ENCODE data around the gene RFLNA.
"Not testable (repeated sequence)": the region's sequence is repeated elsewhere in the genome, so short reads cannot be mapped to it uniquely, and the experiment has no call there.

RFLNA gene

DNA sequence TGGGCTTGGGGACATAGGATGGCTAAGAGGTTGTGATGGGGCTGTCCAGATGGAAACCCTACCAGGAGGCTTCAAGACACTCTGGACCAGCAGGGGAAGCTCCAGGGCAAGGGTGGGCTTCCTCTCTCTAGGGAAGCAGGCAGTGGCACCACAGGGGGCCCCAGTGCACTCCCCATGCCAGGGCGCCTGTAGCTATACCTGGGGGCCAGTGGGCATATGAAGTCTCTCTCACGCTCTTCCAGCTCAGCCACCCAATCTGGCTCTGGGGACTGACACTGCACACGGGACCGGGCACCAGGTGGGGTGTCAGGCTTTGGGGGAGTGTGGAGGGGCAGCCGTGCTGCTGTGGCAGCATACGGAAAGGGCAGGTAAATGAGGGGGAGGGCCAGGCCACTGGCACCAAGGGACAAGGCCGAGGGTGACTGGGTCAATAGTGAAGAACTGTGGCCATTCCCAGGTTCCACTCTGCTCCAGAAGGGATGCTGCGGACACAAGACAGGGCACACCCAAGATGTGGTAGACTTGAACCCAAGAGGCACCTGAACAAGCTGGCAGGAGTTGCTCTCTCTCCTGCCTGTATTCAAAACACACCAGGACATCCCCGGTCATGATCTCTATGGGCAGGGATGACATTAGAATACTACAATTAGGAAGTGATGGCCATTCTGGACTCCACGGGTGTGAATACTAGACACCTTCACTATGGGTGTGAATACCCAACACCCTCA is 27.5 kb downstream of the RFLNA start:
- no peak overlapping the region for H3K27ac ChIP-seq
- TF ChIP-seq, protein P1, sequence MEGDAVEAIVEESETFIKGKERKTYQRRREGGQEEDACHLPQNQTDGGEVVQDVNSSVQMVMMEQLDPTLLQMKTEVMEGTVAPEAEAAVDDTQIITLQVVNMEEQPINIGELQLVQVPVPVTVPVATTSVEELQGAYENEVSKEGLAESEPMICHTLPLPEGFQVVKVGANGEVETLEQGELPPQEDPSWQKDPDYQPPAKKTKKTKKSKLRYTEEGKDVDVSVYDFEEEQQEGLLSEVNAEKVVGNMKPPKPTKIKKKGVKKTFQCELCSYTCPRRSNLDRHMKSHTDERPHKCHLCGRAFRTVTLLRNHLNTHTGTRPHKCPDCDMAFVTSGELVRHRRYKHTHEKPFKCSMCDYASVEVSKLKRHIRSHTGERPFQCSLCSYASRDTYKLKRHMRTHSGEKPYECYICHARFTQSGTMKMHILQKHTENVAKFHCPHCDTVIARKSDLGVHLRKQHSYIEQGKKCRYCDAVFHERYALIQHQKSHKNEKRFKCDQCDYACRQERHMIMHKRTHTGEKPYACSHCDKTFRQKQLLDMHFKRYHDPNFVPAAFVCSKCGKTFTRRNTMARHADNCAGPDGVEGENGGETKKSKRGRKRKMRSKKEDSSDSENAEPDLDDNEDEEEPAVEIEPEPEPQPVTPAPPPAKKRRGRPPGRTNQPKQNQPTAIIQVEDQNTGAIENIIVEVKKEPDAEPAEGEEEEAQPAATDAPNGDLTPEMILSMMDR (conservative IDR thresholded peaks at IDR 0.05): no peak
- TF ChIP-seq ZFX (IDR thresholded peaks at IDR 0.05): no peak

DNA sequence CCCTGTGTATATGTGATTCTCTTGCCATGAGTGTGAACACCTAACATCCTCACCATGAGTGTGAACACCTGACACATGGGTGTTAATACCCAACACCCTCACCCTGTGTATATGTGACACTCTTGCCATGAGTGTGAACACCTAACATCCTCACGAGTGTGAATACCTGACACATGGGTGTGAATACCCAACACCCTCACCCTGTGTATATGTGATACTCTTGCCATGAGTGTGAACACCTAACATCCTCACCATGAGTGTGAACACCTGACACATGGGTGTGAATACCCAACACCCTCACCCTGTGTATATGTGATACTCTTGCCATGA is 28.1 kb downstream of the RFLNA start:
- H3K27ac ChIP-seq: not testable (repeated sequence)

DNA sequence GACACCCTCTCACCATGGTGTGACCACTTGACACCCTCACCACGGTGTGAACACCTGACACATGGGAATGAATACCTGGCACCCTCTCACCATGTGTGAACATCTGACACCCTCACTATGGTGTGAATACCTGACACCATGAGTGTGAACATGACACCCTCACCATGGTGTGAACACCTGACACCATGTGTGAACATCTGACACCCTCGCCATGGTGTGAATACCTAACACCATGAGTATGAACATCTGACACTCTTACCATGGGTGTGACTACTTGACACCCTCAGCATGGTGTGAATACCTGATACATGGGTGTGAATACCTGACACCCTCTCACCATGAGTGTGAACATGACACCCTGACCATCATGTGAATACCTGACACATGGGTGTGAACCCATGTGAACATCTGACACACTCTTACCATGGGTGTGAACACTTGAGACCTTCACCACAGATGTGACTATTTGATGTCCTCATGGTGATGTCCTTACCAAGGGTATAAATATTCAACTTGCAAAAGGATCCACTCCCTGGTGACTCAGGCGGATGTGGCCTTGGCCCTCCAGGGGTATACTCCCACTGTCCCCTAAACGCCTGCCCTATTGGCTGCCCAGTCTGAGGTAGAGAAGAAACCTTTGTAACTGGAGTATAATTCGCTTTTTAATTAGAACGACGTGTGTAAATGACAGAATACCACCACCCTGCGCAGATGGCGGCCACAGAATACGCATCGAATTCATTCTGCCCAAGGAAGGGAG is 29.1 kb downstream of the RFLNA start:
- H3K27ac ChIP-seq: no peak overlapping the region
- TF ChIP-seq, protein P1 (conservative IDR thresholded peaks at IDR 0.05): no peak
- no peak for TF ChIP-seq ZFX (IDR thresholded peaks at IDR 0.05)

DNA sequence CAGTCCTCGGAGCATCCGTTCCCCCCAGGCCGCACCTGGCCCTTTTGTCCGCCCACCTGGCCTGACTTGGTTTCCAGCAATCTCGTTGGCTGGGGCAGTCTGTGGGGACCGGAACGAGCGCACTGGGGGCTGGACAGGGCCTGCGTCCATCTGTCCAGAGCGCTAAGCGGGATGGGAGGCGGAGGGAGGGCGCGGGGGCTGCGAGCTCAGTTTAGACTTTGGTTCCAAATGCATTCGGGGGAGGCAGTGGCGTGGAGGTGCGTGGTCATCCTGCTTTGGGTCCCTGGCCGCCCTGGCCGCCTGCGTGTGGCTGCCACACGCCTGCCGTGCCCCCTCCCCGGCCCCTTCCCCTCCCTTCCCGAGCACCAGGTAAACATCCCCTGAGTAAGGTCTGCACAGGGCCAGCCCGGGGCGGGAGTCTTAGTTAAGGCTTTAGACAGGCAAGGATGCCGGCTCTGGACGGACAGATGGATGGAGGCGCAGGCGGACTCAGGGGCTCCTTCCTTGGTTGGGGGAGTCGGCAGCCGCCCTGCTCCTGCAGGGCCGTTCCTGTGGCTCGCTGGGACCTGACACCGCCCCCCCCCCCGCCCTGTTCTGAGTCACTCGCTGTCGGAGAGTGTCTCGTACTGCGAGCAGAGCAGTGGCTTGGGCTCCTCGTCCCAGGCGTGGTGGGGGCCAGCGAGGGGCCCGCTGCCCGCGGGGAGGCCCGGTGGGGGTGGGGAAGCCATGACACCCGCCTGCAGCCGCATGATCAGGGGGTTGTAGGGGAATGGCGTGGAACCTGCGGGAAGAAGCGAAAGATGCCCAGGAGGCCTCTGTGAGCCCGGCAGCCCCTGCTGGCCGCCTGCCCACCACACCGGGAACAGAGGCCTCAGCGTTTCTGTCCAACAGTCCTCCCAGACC is 30.2 kb downstream of the RFLNA start:
- no peak overlapping the region for H3K27ac ChIP-seq
- TF ChIP-seq, protein P1 (conservative IDR thresholded peaks at IDR 0.05): no peak
- TF ChIP-seq ZFX (IDR thresholded peaks at IDR 0.05): no peak

DNA sequence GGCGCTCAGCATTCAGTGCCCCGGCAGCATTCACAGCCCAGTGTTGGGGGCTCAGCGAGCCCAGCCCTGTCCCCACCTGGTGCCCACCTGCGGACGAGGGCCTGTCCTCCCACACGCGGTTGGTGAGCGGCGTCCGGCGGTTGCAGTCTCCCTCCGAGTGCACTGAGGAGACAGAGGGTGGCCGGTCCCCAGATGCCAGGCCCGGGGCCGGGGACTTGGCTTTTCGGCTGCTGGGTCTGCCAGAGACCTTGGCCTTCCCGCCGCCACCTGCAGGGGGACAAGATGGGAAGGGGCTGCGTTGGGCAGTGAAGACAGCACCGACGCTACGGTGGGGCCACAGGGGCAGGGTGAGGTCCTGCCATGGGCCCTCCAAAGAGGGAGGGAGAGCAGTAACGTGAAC is 31.2 kb downstream of the RFLNA start:
- no peak for TF ChIP-seq ZFX (IDR thresholded peaks at IDR 0.05)
- TF ChIP-seq, protein P1 (conservative IDR thresholded peaks at IDR 0.05): no peak
- H3K27ac ChIP-seq: no peak overlapping the region

DNA sequence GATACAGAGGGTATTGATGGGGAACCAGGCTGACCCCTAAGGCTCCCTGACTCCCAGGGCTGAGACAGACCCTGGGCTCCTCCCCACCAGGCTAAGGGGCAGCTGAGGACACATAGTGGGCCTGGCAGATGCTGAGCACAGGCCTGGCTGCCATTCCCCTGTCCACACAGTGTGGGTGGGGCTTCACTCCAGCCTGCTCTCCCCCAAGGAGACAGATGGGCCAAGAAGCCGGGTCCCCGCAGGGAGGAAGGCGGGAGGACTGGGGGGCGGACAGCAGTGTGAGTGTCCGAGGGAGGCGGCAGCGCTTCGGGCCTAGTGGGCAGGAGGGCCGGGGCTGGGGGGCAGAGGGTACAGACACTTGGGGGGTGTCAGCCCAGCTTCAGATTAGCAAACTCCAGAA is 32.0 kb downstream of the RFLNA start:
- TF ChIP-seq, protein P1 (conservative IDR thresholded peaks at IDR 0.05): no peak
- TF ChIP-seq ZFX (IDR thresholded peaks at IDR 0.05): no peak
- H3K27ac ChIP-seq: no peak overlapping the region

DNA sequence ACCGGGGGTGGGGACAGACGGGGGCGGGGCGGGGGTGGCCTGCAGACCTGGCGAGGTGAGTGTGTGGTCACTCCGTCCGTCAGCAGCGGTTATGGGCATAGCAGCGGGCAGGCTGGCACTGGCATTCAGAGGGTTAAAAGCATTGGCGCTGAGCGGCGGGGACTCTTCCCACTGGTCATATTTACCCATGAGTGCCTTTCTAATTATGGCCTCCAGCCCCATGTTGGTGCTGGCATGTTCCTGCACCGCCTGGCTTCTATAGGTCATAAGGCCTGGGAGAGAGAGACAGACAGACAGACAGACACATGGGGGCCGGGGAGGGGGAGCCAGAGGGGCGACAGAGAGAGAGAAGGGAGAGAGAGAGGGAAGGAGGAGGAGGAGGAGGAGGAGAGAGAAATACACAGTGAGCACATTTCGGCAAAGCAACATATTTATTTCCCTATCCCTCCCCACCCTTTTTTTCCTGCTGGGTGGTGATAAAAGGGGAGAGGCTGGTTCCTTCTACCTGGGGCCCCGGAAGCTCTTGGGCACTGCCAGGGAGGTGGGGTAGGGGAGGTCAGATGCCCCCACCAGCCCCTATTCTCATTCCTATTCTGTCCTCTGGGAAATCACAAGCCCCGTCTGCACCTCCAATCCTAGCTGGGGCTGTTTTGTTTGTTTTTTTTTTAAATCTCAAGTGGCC is 32.6 kb downstream of the RFLNA start:
- no peak for TF ChIP-seq ZFX (IDR thresholded peaks at IDR 0.05)
- TF ChIP-seq, protein P1 (conservative IDR thresholded peaks at IDR 0.05): no peak
- H3K27ac ChIP-seq: no peak overlapping the region
